OCI-LY3 (cell line): ENCODE measurements around the gene GLIS1.

Source experiments
- CTCF ChIP-seq: fragments of 200-600, 300-600 bp; sonication (generic); IDR thresholded peaks from 2 replicates; pipeline ENCODE4 v1.5.1; 2014; ENCODE audit warnings: antibody characterized with exemption, low read length, low read depth
- EZH2phosphoT487 ChIP-seq: fragments of 200-600 bp; shearing (Covaris generic); IDR thresholded peaks from 2 replicates; pipeline ENCODE4 v1.6.1; 2018; ENCODE audit warnings: antibody characterized with exemption, mixed run types, low read depth

GRCh38 chr1:53480678-53481077 is 258.3 kb downstream of the GLIS1 start:
- no peak for TF ChIP-seq CTCF
- no peak for TF ChIP-seq EZH2phosphoT487
